CD4-positive, alpha-beta T cell treated with Interleukin-6 at 100 ng/mL for 8 hours (primary cell): Measurements from ENCODE around the gene KLHL26.
A peak's percentile ranks its signal among the peaks of the same experiment; 100 is the strongest.

Experiments
- DNase-seq: peaks from one replicate; pipeline ENCODE4 v3.0.0-alpha.2; 2020; ENCODE audit warnings: mixed read lengths, low spot score

The KLHL26 gene

DNA sequence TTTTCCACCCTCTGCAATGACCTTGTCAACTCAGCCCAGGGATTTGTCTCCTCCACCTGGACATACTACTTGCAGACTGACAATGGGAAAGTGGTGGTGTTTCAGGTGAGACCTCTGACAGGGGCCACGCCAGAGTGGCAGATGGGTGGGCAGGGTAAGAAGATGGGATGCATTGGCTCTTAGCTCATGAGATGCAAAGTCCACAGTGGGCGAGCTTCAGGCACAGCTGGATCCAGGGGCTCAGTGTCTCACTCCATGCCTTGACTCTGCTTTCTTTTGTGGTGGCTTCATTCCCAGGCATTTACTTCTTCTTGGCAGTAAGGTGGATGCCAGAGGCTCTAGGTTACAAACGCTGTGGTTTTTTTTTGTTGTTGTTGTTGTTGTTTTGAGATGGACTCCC is 20.8 kb upstream of the KLHL26 start:
- no peak for DNase-seq

DNA sequence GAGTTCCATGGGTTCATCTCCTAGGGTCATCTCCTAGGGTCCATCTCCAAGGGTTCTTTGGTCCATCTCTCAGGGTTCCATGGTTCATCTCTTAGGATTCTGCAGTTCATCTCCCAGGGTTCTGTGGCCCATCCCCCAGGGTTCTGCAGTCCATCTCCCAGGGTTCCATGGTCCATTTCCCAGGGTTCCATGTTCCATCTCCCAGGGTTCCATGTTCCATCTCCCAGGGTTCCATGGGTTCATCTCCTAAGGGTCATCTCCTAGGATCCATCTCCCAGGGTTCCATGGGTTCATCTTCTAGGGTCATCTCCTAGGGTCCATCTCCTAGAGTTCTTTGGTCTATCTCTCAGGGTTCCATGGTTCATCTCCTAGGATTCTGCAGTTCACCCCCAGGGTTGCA is 19.3 kb upstream of the KLHL26 start:
- no peak for DNase-seq

DNA sequence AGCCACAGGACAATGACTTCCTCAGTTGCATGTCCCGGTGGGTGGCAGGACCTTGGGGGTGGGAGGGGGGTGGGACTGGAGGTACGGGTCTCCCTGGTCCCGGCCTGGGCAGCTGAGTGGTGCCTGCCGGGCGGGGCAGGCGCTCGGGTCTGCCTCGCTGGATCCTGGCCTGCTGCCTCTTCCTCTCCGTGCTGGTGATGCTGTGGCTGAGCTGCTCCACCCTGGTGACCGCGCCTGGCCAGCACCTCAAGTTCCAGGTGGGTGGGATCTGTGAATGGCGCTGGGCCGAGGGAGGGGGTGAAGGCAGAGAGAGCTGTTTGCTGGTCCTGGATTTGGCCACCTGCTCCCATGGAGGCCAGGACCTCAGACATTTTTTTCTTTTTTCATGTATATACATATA is 18.6 kb upstream of the KLHL26 start:
- no peak for DNase-seq

DNA sequence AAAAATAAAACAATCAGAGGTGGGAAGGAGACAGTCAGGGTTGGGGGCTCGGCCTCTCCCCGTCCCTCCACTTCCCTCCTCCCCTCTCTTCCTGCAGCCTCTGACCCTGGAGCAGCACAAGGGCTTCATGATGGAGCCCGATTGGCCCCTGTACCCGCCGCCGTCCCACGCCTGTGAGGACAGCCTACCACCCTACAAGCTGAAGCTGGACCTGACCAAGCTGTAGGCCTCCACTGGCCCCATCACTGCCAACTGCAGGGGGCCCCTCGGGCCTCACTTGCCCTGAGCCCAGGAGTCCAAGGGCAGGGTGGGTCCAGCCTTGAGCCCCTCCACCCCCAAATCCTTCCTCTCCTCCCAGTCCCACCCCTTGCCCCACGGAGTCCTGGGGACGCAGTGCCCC is 16.5 kb upstream of the KLHL26 start:
- DNase-seq, result no peak

DNA sequence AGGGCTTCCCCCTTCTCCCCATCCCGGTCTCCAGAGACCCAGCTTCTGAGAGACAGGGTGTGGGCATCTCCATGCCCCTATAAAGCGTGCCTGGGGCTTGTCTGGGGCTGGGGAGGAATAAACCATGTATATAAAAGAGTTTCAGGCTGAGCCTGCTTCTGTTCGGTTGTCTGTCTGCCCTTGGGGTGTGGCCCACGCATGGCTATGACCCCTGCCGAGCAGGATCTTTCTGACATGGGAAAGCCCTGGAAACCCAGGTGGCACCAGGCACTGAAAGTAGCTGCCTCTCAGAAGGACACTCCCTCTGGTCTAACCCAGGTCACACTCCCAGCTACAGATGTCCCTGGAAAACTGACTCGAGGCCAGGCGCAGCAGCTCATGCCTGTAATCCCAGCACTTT is 15.9 kb upstream of the KLHL26 start:
- no peak for DNase-seq

DNA sequence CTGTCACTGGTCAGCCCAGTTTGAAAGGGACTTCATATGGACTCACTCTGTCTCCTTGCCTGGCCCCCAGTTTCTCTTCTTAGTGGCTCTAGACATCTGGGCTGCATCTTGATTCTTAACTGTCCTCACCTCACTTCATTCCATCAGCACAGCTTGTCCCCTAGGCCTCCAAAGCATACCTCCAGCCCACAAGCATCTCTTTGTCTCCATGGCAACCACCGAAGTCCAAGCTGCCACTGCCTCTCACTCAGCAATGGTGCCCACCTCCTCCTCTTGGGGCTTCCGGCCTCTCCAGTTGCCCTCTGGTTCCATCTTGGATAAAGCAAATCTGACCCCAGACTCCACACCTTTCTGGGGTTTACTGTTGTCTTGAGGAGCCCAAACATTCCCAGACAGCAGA is 9.9 kb upstream of the KLHL26 start:
- DNase-seq, result no peak

DNA sequence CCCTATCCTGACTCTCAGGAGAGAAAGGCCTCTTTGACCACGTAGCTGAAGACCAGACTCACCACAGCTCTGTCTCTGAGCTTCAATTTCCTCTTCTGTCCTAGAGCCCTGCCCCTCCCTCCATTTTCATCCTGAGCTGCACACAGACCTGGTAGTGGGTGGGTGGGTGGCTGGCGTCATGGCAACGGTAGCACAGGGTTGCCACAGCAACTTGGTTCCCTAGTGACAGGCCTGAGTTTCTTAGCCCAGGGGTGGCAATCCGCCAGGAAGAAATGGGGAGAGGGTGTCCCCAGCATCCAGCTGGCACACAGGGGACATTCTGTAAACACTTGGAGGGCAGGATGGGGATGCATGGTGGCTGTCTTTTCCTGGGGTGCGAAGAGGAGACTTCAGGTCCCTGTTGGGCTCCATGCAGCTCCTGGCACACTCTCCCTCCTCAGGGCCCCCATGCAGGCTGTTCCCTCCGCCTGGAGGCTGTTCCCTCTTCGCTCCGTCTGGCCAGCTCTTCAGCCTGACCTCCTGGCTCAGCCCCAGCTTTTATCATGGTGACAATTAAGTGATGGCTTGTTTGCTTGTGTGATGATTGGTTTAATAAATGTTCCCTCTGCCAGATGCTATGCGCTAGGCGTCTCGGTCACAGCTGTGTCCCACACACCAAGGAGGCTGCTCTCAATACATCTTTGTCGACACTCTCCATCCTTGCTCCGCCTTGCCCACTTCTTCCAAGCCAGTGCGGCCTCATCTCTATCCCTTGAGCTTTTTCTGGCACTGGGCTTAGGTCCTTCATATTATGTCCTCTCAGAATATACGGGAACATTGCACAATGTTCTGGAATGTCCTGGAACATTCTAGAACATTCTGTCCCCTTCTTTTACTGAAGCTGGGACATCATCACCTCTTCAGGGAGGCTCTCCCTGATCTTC is 7.4 kb upstream of the KLHL26 start:
- DNase-seq, result no peak

DNA sequence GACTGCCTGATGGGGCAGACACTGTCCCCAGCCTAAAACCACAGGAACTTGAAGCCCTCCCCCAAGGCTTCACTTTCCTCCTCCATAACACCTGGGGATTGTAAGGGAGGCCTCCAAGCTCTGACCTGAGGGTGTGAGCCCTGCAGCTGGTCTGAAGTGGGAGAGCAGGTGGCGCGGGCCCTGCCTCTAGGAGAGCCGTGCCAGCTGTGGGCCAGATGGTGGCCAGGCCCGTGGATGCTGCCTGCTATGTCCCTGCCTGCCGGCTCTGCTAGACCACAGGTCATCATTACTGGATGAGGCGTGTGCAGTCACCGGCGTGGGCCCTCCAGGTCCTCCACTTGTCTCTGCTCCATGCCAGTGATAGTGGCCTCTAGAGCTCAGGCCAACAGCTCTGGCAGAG is 3.5 kb upstream of the KLHL26 start:
- no peak for DNase-seq

DNA sequence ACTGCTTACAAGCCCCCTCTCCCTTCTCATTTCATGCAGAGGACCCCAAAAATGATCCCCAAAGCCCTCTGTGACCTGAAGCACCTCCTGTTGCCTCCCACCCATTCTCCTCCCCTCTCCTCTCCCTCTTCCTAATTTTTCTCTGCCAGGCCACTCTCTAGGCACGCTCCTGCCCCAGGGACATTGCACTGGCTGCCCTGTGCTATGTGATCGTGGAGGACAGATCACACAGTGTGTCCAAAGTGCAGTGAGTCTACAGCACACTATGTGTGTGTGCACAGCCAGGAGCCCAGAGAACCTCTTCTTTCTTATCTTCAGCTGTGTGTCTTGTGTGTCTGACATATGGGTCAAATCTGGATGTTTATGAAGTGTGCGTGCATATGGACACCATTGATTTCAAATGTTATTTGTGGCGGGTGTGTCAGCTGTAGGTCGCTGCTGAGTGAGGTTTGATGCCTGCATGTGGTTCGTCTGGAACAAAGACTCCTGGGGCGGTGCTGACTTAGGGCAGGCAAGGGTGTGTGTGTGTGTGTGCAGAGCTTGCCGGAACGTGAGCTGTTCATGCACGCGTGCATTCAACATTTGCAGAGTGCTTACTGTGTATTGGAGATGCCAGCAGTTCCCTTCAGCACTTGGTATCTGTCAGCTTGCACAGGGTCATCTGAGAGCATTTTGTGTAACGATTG is 2.1 kb upstream of the KLHL26 start:
- DNase-seq, result no peak

DNA sequence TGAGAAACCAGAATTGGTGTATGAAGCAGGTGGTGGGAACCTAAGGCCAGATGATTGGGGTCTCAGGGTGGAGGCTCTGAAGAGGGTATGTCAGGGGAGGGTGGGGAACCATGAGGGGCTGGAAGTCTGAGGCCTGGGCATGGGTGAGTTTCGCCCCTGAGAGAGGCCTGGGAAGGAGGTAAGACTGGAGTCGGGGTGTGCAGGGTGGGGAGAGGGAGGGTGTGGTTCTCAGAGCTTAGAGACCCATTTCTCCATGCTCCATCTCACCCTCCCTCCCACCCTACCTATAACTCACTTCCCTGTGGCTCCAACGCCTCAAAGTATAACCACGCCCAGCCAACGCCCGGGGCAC is 1.0 kb upstream of the KLHL26 start:
- no peak for DNase-seq

DNA sequence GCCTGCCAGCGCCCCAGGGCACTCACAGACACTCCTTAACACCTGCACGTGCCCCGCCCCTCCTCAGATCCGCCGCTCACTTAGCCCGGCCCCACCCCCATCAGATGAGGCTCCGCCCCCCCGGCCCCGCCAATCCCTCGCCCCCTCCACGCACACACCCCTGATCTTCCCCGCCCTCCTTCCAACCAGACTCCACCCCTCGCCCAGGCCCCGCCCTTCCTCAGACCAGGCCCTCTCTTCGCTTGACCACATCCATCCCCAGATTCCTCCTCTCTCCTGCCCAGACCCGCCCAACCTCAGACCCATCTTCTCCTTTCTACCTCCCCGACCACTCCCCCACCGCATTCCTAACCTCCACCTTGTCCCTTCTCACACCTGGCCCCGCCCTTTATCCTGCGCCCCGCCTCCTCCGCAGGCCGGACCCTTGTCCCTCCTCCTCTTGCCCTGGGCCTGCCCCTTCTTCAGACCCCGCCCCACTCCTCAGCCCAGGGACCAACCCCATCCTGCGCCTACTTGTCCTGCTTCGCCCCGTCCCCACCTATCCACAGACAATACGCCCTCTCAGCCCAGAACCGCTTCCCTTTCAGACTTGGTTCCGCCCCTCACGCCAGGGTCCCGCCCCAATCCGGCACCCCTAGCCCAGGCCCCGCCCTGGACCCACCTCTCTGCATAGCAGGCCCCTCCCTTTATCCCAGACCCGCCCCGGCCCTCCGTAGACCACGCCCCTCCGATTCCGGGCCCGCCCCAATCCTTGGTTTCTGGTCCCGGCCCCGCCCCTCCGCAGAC is 452 bp upstream of the KLHL26 start:
- DNase-seq, result peak; percentile 98

DNA sequence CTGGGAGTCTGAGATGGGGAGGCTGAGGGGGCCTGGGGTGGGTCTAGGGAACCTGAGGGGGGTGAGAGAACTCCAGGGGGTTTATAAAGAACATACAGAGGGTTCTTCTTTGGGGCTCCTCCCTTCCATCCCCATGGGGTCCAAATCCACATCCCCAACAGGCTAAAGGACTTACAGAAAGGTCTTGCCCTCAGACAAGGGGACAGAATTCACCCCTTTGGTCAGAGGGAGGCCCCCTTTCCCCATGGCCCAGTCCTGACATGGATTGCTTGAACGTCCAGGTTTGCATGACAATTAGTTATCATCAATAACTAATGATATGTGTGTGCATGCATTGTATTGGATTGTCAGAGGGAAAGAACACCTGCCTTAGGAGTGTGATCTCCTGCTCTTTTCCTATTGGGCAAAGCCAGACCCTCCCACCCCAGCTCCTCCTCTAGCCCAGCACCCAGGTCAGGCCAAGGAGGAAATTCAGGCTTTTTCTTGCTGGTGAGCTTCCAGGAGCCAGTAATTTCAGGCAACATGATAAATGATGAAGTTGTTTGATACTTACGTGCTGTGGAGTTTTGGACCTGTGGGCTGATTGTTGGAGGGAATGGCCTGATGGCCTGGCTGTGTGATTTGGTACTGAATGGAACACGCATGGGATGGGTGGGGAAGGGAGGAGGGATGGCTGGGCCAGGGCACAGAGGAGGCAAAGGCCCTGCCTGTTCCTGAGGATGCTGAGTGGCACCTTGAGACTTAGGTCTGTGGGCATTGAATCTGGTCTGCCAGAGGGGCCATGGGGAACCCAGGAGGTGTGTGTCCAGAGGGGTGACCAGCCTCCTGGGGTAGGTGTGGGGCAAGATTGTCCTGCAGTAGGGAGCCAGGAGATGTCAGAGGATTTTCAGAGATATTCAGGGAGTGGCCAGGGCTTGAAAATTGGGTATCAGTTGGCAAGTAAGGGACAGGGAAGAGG is 1.1 kb downstream of the KLHL26 start:
- no peak for DNase-seq

DNA sequence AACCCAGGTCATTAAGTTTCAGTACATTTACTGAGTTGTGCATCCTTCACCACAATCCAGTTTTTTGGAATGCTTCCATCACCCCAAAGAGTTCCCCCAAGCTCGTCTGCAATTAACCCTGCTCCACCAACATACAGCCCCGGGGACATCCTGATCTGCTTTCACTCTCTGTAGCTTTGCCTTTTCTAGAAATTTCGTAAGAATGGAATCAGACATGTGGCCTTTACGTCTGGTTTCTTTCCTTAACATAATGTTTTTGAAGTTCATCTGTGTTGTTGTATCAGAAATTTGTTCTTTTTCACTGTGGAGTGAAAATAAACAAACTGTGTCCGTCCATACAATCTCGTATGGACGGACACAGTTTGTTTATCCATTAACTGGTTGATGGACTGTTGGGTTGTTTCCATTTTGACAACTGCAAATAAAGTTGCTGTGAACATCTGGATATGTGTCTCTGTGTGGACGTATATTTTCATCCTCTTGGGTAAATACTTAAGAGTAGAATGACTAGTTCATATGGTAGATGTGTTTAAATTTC is 2.9 kb downstream of the KLHL26 start:
- DNase-seq, result no peak

DNA sequence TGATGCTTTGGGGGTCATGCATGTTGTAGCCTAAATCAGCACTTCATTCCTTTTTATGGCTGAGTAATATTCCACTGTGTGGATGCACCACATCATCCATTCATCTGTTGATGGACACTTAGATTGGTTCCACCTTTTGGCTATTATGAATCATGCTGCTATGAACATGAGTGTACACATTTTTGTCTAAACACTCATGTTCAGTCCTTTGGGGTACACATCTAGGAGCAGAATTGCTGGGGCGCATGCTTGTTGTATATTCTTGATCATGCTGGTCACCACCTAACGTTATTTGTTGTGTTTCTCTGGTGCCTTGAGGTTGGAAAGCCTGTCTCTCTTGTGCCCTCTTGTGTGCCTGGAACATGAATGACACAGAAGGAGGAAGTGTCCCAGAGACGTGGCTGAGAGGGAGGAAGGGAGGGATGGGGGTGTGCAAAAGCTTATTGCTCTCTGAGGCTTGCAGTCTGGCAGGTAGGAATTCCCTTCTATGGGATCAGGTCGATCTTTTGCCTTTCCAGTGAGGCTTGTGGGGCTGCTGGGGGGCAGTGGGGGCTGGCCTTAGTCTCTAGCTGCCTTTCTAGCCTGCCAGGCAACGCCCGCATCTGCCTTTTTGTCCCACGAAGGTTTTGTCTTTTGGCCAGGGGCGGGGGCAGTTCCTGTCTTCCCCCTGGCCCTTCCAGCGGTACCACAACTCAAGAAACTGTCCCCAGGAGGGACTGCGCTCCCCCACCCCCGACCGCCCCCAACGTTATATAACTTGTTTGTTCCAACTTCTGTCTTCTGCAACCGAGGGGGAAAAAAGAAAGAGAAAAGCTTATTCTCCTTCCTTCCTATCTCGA is 7.6 kb downstream of the KLHL26 start:
- no peak for DNase-seq

DNA sequence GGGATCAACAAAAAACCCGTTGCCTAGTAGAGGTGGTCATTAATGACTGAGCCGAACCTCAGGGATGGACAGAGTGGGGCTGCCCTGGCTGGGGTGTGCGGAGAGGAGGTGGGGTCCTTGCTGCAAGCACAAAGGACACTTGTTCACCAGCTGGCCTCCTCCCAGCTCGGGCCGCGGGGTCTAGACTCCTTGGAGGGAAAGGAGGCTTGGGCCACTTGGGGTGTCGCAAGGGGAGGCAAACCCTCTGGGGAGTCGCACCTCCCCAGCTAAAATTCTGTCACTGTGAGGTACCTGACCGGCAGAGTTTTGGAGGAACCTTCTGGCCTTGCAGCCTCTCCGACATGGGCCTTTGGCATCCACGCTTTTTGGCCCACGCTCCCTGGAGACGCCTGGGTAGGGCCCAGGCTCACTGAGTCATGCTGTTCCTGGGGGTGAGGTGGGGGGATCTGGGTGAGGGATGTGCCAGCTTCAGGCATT is 8.2 kb downstream of the KLHL26 start:
- no peak for DNase-seq

DNA sequence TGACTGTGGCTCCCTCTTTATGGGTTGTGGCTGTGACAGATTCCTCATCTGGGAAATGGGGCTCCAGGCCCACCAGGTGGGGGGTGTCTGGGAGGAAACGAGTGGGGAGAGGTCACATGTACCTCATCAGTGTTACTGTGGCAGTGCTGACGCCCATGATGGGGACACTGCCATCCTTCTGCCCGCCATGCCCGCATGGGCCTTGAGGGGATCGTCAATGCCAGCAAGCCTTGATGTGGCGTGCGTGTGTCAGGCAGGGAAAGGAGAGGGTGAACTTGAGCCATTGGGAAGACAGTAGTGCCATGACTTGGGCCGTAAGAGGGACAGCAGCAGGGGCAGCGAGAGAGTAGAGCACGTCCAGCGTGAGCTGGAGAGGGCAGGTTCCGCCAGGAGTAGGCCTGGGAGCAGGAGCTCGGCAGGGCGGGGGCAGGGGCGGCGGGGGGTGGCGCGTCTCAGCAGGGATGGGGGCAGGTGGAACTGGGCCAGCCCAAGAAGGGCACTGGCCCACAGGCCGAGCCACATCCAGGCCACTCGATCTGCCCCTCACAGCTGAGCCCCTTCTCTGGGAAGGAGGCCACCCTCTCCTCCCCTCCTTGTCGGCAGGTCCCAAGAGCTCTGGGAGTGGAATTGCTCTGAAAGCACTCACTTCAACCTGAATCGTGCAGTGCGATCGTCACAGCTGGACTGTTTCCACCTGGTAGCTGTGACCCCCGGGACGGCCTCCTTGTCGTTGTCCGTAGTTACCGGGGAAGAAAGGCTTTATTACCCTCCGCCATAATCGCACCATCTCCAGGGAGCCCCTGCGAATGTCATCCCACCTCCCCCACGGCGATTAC is 9.9 kb downstream of the KLHL26 start:
- DNase-seq, result no peak

DNA sequence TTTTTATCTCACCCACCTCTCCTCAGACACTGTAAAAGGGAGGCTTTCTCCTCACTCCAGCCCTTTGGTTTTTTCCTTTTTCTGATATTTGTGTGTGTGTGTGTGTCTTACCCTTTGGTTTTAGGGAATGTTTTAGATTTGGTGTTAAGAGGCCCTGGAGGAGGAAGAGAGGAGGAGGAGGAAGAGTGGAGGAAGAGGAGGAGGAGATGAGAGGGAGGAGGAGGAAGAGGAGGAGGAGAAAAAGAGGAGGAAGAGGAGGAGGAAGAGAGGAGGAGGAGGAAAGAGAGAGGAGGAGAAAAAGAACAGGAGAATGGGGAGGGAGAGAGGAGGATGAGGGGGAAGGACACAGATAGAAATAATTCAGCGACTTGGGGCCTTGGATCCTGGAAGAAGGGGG is 10.5 kb downstream of the KLHL26 start:
- DNase-seq, result no peak

DNA sequence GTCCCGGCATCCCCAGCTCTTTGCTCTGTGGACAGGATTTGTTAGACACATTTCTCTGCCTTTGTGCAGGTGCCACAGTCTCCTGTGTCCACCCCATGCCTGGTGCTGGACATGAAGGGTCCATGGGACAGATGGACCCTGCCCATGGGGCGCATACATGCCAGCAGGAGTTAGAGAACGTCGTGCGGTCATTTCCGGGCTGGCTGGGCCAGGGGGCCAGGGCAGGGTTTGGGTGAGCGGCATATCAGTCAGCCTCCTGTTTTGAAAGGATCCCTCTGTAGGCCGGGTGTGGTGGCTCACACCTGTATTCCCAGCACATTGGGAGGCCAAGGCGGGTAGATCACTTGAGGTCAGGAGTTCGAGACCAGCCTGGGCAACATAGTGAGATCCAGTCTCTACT is 11.0 kb downstream of the KLHL26 start:
- no peak for DNase-seq

DNA sequence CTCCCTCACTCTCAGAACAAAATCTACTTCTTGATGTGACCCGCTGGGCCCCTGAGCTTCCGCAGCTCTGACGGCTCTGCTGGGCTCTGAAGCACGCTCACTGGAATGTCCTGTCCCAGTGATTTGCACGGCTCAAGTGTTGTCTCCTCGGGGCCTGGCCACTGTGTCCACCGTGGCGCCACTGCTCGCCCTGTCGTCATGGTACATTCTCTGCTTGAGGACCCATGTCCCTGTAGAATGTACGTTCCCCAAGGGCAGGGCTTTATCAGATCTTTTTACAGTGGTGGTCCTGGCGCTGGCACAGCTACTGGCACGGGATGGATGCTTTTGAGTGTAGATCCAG is 12.1 kb downstream of the KLHL26 start:
- no peak for DNase-seq
